ENCODE measurements around the gene NDUFAF7.
"Not testable (repeated sequence)": the region's sequence is repeated elsewhere in the genome, so short reads cannot be mapped to it uniquely, and the experiment has no call there.

Gene NDUFAF7

GRCh38 chr2:37231241-37232130 lies at the start of gene NDUFAF7, which contains the start of gene CEBPZ:
Gene NDUFAF7 (plus strand): TSS chr2:37231658. CDS start chr2:37231706, 48 bp downstream.
Gene CEBPZ (minus strand): TSS chr2:37231596. CDS start chr2:37231567, 29 bp downstream.
- DNase-seq = peak; percentile 94

- DNase-seq = no peak
Measured at GRCh38 chr2:37181726-37182684, 49.5 kb upstream of the NDUFAF7 start.

DNA sequence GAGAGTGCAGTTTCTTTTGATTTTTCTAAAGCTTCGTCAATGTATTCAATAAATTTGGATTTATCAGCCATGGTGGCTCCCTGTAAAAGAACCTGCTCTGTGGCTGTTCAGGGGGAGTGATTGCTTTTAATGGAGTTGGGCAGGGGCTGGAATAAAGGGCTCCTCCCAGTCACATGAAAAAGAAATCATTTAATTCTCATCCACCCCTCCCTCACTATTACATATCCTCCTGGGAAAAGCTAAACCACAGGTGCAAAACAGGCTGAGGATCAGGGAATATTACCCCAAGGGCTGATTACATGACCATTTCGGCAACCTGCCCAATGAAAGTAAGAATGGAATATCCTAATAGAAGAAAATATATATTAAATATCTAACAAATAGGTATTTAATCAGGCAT lies 42.9 kb upstream of the NDUFAF7 start, which contains the start of gene SULT6B1:
Gene SULT6B1, minus strand, starts transcription at position 101 of the 400 bp plus-strand sequence. Its CDS starts 30 bp downstream, at position 71.
- DNase-seq = no peak

DNA sequence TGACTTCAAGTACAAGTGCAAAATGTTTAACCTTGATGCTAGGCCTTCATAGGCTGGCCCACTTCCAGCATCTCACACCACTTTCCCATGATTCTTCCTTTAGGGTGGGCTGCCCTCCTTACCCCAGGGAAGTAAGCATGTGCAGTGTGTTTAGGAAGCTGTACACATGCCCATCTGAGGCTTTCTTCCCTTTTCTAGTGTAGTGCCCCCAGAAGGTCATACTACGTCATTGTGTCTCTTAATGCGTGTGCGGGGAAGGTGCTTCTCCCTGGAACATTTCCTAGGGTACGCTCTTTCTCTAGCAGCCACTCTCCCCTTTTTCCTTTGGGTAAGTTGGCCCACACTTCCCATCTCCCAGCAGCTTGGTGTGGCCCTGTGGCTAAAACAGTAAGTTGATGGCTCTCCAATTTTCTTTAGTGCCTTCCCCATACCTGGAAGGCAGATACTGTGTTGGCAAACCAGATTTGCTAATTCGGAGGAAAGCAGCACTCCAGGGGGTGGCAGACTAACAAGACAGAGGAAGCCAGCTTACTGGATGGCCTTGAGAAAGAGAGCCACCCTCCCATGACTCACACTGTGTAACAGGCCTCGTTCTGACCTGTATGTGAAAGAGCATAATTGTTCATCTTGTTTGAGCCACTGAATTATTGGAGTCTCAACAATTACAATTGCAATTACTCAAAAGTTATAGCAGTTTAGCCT lies 41.9 kb upstream of the NDUFAF7 start:
- no peak for DNase-seq

- no peak for DNase-seq
Measured at GRCh38 chr2:37190290-37190689, 41.2 kb upstream of the NDUFAF7 start.

GRCh38 chr2:37191253-37191652 lies 40.2 kb upstream of the NDUFAF7 start:
- no peak for DNase-seq

GRCh38 chr2:37191747-37192146 lies 39.7 kb upstream of the NDUFAF7 start:
- DNase-seq = no peak

GRCh38 chr2:37192551-37192950 lies 38.9 kb upstream of the NDUFAF7 start:
- DNase-seq = no peak

DNA sequence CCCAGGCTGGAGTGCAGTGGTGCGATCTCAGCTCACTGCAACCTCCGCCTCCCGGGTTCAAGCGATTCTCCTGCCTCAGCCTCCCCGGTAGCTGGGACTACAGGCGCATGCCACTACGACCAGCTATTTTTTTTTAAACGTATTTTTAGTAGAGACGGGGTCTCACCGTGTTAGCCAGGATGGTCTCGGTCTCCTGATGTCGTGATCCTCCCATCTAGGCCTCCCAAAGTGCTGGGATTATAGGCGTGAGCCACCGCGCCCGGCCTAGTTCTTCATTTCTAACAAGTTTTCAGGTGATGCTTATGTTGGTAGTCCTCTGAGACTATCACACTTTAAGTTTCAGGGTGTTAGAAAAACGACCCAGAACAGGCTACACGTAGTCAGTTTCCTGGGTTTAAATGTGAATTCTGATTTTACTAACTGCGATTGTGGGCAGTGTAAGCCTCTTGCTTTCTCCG lies 35.6 kb upstream of the NDUFAF7 start:
- DNase-seq = not testable (repeated sequence)

DNA sequence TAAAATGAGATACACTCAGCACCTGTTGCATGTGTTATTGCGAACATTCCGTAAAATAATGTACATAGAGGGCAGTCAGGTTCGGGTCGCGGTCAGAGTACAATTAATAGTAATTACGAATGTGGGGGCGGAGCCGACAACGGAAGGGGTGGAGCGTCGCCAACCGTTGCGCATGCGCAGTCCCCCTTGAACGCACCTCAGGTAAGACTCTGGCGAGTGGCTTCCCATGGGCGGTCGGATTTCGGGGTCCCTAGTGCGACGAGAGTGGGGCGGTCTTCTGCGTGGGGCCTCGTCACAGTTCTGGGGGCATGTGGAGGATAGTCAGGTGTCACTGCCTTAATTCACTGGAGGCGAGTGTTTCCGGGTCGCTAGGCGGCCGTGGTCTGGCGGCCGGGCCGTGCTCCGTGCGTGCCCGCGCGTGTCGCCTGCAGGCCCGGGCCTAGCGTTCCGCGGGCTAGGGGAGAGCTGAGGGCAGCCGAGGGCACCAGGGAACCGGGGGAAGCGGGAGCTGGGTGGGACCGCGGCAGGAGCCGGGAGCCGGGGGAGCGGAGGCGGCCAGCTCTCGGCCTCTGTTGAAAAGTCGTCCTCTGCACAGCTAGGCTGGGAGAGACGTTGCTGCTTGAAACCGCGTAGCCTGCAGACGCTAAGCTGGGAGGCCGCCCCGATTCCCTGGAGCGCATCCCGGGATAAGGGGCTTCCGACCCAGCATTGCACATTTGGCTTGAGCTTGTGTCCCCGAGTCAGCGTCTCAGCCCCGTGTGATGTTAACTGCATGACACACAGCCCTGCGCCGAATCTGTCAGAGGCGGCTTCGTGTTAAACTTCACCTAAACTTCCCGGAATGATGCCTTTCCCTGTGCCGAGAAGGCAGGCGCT lies 34.9 kb upstream of the NDUFAF7 start, which contains the start of gene CEBPZOS:
Gene CEBPZOS, plus strand, starts transcription at position 177 of the 876 bp plus-strand sequence. CDS start 3,209 bp downstream, outside the sequence.
- DNase-seq = peak; percentile 93

DNA sequence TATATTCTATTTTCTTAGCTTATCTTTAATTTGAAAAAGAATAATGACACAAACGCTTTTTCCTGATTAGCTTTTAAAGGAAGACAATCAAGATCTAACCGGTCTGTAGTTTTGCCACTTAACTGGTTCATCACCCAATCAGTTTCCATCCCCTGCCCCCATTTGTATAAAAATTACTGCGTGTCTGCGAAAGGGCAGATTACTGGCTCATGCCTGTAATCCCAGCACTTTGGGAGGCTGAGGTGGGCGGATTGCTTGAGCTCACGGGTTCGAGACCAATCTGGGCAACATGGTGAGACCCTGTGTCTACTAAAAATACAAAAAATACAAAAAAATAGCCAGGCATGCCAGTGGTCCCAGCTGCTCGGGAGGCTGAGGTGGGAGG lies 32.8 kb upstream of the NDUFAF7 start:
- DNase-seq = no peak

DNA sequence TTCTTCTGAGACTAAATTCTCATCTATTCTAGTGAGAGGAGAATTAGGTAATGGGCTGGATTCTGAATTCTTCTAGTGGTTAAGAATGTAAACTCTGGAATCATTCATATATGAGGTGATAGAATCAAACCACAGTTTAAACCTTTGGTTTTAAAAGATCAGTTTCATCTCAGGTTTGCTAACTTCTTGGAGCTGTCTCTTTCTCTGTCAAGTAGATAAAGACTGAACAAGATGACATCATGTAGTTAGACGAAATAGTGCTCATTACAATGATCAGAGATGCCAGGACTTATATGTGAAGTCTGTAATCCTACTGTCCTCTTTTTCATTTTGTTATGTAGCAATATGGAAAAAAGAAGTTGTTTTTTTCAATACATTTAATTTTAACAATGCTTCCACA lies 30.2 kb upstream of the NDUFAF7 start:
- no peak for DNase-seq

- DNase-seq = peak; percentile 27
Measured at GRCh38 chr2:37201766-37202165, 29.7 kb upstream of the NDUFAF7 start.

GRCh38 chr2:37203708-37204107 lies 27.8 kb upstream of the NDUFAF7 start:
- no peak for DNase-seq

DNA sequence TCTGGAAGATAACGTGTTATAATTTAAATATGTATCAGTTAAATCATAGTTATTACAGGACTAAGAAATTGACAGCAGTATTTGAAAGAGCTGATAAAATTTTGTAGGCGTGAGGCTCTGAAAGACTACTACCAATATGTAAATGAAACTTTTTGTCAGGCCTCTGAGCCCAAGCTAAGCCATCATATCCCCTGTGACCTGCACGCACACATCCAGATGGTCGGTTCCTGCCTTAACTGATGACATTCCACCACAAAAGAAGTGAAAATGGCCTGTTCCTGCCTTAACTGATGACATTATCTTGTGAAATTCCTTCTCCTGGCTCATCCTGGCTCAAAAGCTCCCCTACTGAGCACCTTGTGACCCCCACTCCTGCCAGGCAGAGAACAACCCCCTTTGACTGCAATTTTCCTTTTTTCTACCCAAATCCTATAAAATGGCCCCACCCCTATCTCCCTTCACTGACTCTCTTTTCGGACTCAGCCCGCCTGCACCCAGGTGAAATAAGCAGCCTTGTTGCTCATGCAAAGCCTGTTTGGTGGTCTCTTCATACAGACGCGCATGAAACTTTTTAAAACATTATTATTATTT lies 26.3 kb upstream of the NDUFAF7 start:
- DNase-seq = not testable (repeated sequence)

- DNase-seq = no peak
Measured at GRCh38 chr2:37205689-37206341, 25.6 kb upstream of the NDUFAF7 start.

GRCh38 chr2:37206760-37207159 lies 24.7 kb upstream of the NDUFAF7 start:
- not testable (repeated sequence) for DNase-seq

- no peak for DNase-seq
Measured at GRCh38 chr2:37211212-37211611, 20.2 kb upstream of the NDUFAF7 start.

DNA sequence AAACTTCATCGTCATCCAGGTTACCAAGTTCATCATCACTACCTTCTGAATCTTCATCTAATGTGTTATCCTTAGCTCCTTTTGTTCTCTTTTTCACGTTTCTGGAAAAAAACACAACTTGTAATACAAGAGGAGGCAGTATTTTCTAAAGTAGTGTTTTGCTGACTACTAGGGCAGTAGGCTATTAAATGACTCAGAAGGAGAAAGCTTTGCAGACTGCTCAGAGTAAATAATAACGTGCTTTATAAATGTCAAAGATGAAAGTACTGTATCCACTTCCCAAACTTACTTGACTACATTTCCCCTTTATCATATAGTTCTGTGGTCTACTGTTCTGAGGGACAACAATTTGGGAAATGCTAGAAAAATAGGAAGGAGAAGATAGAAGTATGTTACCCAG lies 19.5 kb upstream of the NDUFAF7 start:
- no peak for DNase-seq

- DNase-seq = no peak
Measured at GRCh38 chr2:37215250-37215649, 16.2 kb upstream of the NDUFAF7 start.
